ENCODE data around the gene DOCK11. TPM values are rescaled to one million over a fixed set of nuclear protein-coding genes. Genes with fewer than 3 reads are reported as not detected.
A peak's percentile ranks its signal among the peaks of the same experiment; 100 is the strongest.

DOCK11 gene
- total and polyA plus RNA-seq, 2 donors (not counting 1 experiment from before 2014, with no cell fraction given), result 31.0 to 83.5 TPM

- Histone ChIP-seq H3K27me3 (replicated peaks in 1 of 4; ENCODE audit: control extremely low read depth in 1 of 4, control insufficient read depth in 3 of 4, insufficient read depth in 4 of 4, low read length in 3 of 4) (no peaks in the 10 kb centered on the region), H4K20me1 (ENCODE audit: control insufficient read depth, insufficient read depth, low read length, poor library complexity, severe bottlenecking) (no peaks in the 10 kb centered on the region), H3K4me2 (replicated peaks; ENCODE audit: low read depth, low read length, poor library complexity, severe bottlenecking) (no peak overlapping the region), H3K79me2 (ENCODE audit: control insufficient read depth, insufficient read depth, low read length) (peaks cover 5% of the 10 kb centered on the region), H3K4me1 (ENCODE audit: control insufficient read depth in 2 of 2, insufficient read depth in 2 of 2, low read length in 2 of 2) (no peaks in the 10 kb centered on the region), H3K4me3 (ENCODE audit: control extremely low read depth in 1 of 5, extremely low read depth in 1 of 5, insufficient read depth in 1 of 5, low read depth in 2 of 5, low read length in 4 of 5) (no peak overlapping the region), H3K9me3 (ENCODE audit: control extremely low read depth in 1 of 3, control insufficient read depth in 2 of 3, insufficient read depth in 1 of 3, low read length in 2 of 3) (no peaks in the 10 kb centered on the region), H3K36me3 (replicated peaks in 1 of 2; ENCODE audit: control extremely low read depth in 1 of 2, control insufficient read depth in 1 of 2, extremely low read depth in 1 of 2, insufficient read depth in 2 of 2, low read length in 1 of 2) (peaks cover 0 to 42% of the 10 kb centered on the region in 2 experiments), H2AFZ (ENCODE audit: insufficient read depth, low read depth, low read length, poor library complexity, severe bottlenecking) (no peak overlapping the region), H3K9ac (ENCODE audit: low read length) (no peak overlapping the region), H3K27ac (ENCODE audit: low read length in 2 of 2) (no peak overlapping the region)
- TF ChIP-seq, protein P1, sequence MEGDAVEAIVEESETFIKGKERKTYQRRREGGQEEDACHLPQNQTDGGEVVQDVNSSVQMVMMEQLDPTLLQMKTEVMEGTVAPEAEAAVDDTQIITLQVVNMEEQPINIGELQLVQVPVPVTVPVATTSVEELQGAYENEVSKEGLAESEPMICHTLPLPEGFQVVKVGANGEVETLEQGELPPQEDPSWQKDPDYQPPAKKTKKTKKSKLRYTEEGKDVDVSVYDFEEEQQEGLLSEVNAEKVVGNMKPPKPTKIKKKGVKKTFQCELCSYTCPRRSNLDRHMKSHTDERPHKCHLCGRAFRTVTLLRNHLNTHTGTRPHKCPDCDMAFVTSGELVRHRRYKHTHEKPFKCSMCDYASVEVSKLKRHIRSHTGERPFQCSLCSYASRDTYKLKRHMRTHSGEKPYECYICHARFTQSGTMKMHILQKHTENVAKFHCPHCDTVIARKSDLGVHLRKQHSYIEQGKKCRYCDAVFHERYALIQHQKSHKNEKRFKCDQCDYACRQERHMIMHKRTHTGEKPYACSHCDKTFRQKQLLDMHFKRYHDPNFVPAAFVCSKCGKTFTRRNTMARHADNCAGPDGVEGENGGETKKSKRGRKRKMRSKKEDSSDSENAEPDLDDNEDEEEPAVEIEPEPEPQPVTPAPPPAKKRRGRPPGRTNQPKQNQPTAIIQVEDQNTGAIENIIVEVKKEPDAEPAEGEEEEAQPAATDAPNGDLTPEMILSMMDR (IDR thresholded peaks at IDR 0.05), result no peak
- no peak for TF ChIP-seq EZH2 (IDR thresholded peaks at IDR 0.05; ENCODE audit: borderline replicate concordance, insufficient read depth, low read depth, low read length, poor library complexity, severe bottlenecking)
- 100% methylated on average over 2 of the region's 2 CpGs for WGBS (ENCODE audit: insufficient coverage)
- no peak overlapping the region for H3K4me3 Mint-ChIP-seq
- H3K4me1 Mint-ChIP-seq, result peaks cover 3% of the 10 kb centered on the region
- DNase-seq (no peak), ATAC-seq (ENCODE audit: low read depth) (no peak)
- POLR2A ChIA-PET, result no interaction called here
- intact Hi-C loops (cut with micrococcal nuclease), result no loop called here
- CTCF ChIA-PET, result no interaction called here
- no peaks in the 10 kb centered on the region for H3K27me3 Mint-ChIP-seq
- H3K27ac Mint-ChIP-seq, result peak overlapping the region; percentile 23
- no peaks in the 10 kb centered on the region for H3K9me3 Mint-ChIP-seq (ENCODE audit: insufficient read depth)
Observed at GRCh38 chrX:118554511-118554910, 58.9 kb downstream of the DOCK11 start.

DNA sequence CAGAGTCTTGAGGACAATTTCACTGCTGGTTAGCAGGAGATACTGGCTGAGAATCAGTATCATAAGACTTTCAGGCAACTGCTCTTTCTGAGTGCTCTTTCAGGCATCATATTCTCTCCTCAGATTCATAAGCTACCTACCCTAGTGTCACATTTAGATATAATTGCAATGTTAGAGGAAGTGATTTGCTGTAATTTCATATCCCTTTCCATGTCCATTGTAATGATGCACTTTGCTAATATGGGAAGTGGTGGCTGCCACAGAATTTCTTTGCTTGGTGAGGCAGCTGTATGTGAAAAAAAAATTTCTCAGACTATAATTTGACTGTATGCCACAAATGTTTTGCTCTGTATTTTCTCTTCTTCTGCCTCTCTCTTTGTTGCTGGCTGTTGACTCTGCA lies 63.3 kb downstream of the DOCK11 start:
- ChIA-PET CTCF (interaction anchor here (0.9 kb wide), 1 partner anchor 23 kb away, joined by 3 read pairs; no protein-coding TSS in a partner anchor), POLR2A (no interaction called here)
- Histone ChIP-seq H4K20me1 (ENCODE audit: control insufficient read depth, insufficient read depth, low read length, poor library complexity, severe bottlenecking) (no peaks in the 10 kb centered on the region), H3K36me3 (replicated peaks in 1 of 2; ENCODE audit: control extremely low read depth in 1 of 2, control insufficient read depth in 1 of 2, extremely low read depth in 1 of 2, insufficient read depth in 2 of 2, low read length in 1 of 2) (peaks cover 0 to 48% of the 10 kb centered on the region in 2 experiments), H3K27ac (ENCODE audit: low read length in 2 of 2) (no peak overlapping the region), H3K79me2 (ENCODE audit: control insufficient read depth, insufficient read depth, low read length) (peaks cover 5% of the 10 kb centered on the region), H3K4me2 (replicated peaks; ENCODE audit: low read depth, low read length, poor library complexity, severe bottlenecking) (no peak overlapping the region), H3K27me3 (replicated peaks in 1 of 4; ENCODE audit: control extremely low read depth in 1 of 4, control insufficient read depth in 3 of 4, insufficient read depth in 4 of 4, low read length in 3 of 4) (no peaks in the 10 kb centered on the region), H3K4me3 (ENCODE audit: control extremely low read depth in 1 of 5, extremely low read depth in 1 of 5, insufficient read depth in 1 of 5, low read depth in 2 of 5, low read length in 4 of 5) (no peak overlapping the region), H2AFZ (ENCODE audit: insufficient read depth, low read depth, low read length, poor library complexity, severe bottlenecking) (no peak overlapping the region), H3K9me3 (ENCODE audit: control extremely low read depth in 1 of 3, control insufficient read depth in 2 of 3, insufficient read depth in 1 of 3, low read length in 2 of 3) (no peaks in the 10 kb centered on the region), H3K4me1 (ENCODE audit: control insufficient read depth in 2 of 2, insufficient read depth in 2 of 2, low read length in 2 of 2) (no peaks in the 10 kb centered on the region), H3K9ac (ENCODE audit: low read length) (no peak overlapping the region)
- TF ChIP-seq EZH2 (IDR thresholded peaks at IDR 0.05; ENCODE audit: borderline replicate concordance, insufficient read depth, low read depth, low read length, poor library complexity, severe bottlenecking), result no peak
- TF ChIP-seq, protein P1 (IDR thresholded peaks at IDR 0.05), result no peak
- intact Hi-C loops (cut with micrococcal nuclease), result no loop called here
- Mint-ChIP-seq H3K27me3 (no peaks in the 10 kb centered on the region), H3K27ac (no peak overlapping the region), H3K4me3 (no peak overlapping the region), H3K4me1 (peaks cover 3% of the 10 kb centered on the region), H3K9me3 (ENCODE audit: insufficient read depth) (no peaks in the 10 kb centered on the region)
- DNase-seq (no peak), ATAC-seq (ENCODE audit: low read depth) (no peak)
